HG02798 (cell line): ENCODE data around the gene CHP1.
"Not testable (repeated sequence)": the region's sequence is repeated elsewhere in the genome, so short reads cannot be mapped to it uniquely, and the experiment has no call there.

Source experiments
- ATAC-seq: cut with Tn5 transposase; IDR thresholded peaks from one replicate; pipeline ENCODE4 v1.9.1; 2021; ENCODE audit warnings: mild to moderate bottlenecking; ENCODE audit not compliant: unreplicated experiment, poor library complexity

Gene CHP1

GRCh38 chr15:41254560-41254959 is 23.5 kb downstream of the CHP1 start:
- no peak for ATAC-seq

GRCh38 chr15:41256103-41256502 is 25.0 kb downstream of the CHP1 start:
- ATAC-seq = no peak

- no peak for ATAC-seq
These were observed 25.5 kb downstream of the CHP1 start for GRCh38 chr15:41256577-41257038.

- no peak for ATAC-seq
These were observed 27.8 kb downstream of the CHP1 start for GRCh38 chr15:41258750-41259471.

- no peak for ATAC-seq
These were observed 28.6 kb downstream of the CHP1 start for GRCh38 chr15:41259546-41260189.

- not testable (repeated sequence) for ATAC-seq
These were observed 29.9 kb downstream of the CHP1 start for GRCh38 chr15:41260924-41261323.

GRCh38 chr15:41262571-41262970 is 31.5 kb downstream of the CHP1 start:
- ATAC-seq = no peak

- ATAC-seq = no peak
These were observed 32.9 kb downstream of the CHP1 start for GRCh38 chr15:41263891-41264351.

- ATAC-seq = no peak
These were observed 38.8 kb downstream of the CHP1 start for GRCh38 chr15:41269887-41270286.

GRCh38 chr15:41276831-41277230 is 45.8 kb downstream of the CHP1 start:
- ATAC-seq = no peak

GRCh38 chr15:41278319-41278718 is 47.3 kb downstream of the CHP1 start:
- ATAC-seq = no peak

- ATAC-seq = no peak
These were observed 48.6 kb downstream of the CHP1 start for GRCh38 chr15:41279535-41280283.

GRCh38 chr15:41281236-41281635 is 50.2 kb downstream of the CHP1 start:
- ATAC-seq = no peak

- not testable (repeated sequence) for ATAC-seq
These were observed 51.4 kb downstream of the CHP1 start for GRCh38 chr15:41282436-41282835.

GRCh38 chr15:41282980-41283652 is 52.0 kb downstream of the CHP1 start:
- not testable (repeated sequence) for ATAC-seq

GRCh38 chr15:41283653-41284426 is 52.8 kb downstream of the CHP1 start:
- ATAC-seq = peak; percentile 98

GRCh38 chr15:41284427-41285177 is 53.5 kb downstream of the CHP1 start:
- ATAC-seq = no peak

GRCh38 chr15:41285285-41285684 is 54.2 kb downstream of the CHP1 start:
- ATAC-seq = no peak
